GM18511 (cell line): ENCODE measurements around the gene KASH5.

Experiments used
- ATAC-seq: cut with Tn5 transposase; IDR thresholded peaks from one replicate; pipeline ENCODE4 v1.9.1; 2021; ENCODE audit warnings: mild to moderate bottlenecking, moderate library complexity; ENCODE audit not compliant: unreplicated experiment

The KASH5 gene

DNA sequence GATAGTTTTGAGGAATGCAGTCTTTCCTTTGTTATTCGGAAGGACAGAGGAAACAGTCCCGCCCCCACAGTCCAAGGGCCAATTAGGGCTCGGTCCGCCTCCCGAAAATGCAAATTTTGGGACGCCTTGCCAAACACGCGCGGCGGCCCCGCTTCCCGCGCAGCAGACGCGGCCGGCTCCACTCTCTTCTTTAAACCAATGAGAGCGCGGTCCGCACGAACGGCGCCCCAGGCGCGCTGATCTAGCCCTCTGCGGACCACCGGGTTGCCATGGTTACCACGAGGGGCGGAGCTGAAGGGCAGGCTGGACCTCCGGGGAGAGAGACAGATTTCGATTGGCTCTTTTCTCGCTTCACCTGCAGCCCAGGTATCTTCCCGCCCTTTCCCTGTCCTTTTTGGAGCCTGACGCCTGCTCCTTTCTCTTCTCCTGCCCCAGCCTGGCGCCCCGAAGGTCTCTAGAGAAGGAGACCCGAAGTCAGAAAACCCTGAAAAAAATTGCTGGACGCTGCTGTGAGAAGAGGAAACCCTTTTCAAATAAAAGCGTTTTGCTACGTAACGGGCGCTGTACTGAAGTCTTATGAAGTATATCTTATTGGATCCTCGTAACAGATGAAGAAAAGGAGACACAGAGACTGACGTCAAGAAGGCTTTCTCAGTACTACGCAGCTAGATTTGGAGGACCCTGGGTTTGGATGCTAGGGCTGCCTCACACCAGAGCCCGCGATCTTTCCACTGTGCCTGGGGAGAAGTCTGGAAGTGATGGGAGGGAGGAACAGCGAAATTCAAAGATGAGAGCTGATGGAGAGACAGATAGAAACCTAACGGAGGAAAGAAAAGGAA, 33.2 kb downstream of the KASH5 start:
- no peak for ATAC-seq

GRCh38 chr19:49421878-49422202, 33.8 kb downstream of the KASH5 start:
- no peak for ATAC-seq

- no peak for ATAC-seq
These were observed 34.5 kb downstream of the KASH5 start for GRCh38 chr19:49422407-49423070.

DNA sequence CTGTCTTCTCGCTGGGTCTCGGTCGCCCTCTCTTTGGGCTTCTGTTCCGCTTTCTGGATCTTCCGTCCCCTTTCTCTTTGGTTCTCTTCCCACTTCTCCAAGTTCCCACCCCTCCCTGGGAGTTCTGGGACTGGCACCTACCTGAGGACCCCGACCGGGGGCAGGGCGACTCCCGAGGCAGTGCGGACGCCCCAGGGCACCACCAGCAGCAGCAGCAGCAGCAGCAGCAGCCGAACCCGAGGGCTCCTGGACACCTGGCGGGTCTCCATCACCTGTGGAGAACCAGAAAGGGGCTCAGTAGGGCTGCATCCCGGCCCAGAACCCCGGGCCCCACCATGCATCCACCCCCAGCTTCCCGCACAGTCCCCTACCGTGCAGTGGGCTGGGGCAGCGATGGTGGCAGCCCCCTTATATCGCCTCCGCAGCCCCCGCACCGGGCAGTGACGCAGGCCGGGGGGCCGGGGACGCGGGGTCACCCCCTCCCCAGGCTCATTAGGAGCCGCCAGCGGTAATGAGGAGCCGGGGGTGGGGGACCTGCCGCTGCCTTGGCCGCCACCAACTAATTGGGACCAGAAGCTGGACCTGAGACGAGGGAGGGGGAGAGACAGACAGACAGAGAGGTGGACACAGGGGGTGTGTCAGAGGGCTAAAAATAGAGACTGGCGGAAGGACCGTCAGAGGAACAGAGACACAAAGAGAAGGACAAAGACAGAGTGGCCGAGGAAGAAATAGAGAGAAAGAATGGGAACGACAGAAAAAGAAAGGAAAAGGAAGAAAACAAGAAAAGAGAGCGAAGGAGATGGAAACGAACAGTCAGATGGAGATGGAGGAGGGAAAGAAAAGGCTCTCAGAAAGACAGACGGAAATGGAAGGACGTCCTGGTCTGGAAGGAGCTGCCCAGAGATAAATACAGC, 35.3 kb downstream of the KASH5 start, which contains the start of gene PTH2:
PTH2 (minus strand) TSS at position 371 of the 914 bp plus-strand sequence; CDS start at position 269, 102 bp downstream.
- no peak for ATAC-seq

DNA sequence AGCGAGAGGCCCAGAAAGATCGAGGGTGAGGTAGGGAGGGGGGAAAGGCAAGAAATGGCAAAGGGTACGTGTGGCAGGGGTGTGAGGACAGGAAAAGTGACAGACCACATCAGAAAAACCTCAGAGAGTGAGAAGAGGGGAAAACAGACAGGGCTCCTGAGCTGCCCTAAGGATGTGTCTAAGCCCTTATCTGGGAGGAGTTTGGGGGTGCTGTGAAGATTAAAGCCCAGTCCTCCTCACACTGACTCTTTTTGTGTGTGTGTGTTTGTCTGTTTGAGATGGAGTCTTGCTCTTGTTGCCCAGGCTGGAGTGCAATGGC, 35.9 kb downstream of the KASH5 start:
- ATAC-seq, result no peak

DNA sequence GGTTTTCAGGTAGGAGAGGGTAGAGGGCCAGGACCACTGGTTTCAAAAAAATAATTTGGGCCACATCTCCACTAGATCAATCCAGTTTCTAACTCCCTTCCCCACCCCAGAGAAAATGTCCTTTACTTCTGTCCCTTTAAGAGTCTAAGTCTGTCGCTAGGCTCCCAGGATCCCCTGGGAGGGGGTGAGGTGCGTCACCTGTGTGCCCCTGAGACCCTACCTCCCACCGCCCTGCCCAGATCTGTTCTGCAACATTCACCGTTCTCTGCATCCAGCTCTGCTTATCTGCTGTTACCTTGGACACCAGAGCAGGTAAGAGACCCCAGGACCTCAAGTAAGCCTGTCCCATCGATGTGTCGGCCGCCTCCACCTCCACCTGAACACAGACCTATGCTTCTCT, 37.1 kb downstream of the KASH5 start, which contains the start of gene GFY:
GFY (plus strand) TSS at position 211 of the 400 bp plus-strand sequence. CDS start 1,043 bp downstream, outside the sequence.
- no peak for ATAC-seq

GRCh38 chr19:49425922-49426592, 38.0 kb downstream of the KASH5 start:
- ATAC-seq, result no peak

DNA sequence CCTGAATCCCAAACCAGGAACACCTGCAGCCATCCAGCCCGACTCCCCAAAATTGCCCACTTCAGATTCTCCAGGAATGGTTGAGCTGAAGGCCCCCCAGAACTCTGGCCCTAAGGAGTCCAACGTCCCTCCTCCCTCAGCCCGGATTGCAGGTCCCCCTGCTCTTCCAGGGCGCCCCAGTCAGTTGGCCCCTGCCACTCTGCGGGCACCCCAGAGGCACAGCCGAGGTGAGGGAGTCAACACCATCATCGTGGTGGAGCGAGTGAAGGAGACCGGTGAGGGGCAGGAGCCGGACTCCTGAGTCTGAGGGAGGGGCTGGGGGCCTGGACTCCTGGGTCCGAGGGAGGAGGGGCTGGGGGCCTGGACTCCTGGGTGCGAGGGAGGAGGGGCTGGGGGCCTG, 39.3 kb downstream of the KASH5 start:
- ATAC-seq, result no peak

DNA sequence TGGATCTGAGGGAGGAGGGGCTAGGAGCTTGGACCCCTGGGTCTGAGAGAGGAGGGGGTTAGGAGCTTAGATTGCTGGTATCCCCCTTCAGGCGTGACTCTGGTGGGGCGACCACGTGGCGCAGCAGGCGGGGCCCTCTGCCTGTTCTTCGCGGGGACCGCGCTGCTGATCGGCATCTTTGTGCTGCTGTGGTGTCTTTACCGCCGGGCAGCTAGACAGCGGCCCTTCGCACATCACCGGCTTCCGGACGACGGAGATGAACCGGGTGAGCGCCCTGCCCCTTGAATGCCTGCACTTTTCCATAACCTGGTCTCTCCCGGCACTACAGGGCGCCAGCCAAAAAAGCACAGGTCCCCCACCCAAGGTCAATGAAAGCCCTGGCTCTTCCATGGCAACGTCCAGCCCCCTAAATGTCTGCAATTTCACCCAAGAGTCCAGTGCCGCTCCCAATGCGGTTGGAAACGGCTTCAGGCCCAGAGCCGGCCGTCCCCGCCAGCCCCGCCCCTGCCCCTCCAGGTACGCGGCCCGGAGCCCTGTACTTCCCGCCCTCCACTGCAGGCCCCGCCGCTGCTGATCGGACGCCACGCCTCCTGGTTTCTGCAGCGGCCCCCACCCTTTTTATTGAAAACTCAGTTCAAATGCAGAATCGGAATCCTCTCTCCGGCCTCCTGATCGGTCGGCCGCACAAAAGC, 40.0 kb downstream of the KASH5 start:
- no peak for ATAC-seq

GRCh38 chr19:49428547-49429451, 40.8 kb downstream of the KASH5 start:
- no peak for ATAC-seq

DNA sequence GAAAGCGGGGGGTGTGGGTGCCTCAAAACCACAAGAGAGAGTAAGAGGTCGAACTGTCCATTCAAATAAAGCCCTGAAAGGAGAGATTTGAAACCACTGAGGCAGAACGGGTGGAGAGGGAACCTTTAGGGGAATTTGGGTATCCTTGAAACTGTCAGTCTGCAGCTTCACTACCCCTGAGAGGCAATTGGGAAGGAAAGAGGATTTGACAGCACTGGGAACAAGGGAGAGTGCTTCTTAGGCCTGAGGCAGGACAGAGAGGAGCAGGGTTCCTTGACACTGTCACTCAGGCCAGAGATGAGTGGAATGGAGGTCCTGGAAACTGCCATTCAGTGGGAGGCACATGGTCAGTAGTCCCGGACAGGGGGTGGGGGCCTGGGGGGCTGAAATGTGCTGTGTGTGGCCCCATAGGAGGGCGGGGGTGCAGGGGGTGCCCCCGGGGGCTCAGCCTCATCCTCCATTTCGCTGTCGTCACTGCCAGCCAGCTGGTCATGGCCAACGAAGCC, 42.2 kb downstream of the KASH5 start:
- ATAC-seq, result no peak

DNA sequence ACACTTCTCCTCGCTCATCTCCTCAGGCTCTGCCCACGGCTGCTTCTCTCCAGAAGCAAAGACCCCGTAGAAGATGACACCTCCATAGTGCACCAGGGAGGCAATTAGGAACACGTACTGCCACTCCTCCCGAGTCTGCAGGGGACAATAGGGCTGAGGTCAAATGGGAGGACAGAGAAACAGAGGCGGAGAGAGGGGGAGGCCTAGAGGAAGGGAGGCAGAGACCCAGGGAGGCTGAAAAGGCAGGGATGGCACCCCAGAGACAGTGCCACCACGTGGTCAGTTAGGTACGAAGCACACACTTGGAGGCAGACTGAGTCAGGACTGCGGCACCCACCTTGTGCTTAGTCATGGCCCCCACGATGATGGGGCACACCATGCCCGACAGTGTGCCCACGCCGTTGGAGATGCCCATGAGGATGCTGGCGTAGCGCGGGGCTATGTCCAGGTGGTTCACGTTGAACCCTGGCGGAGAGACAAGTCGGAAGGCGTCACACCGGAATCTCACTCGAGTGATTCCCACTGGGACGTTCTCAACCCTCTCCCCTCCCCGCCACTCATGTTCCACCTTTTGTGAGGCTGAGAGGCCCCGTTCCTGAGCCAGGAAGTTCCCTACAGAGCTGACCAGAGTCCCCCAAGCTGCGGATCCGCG, 42.8 kb downstream of the KASH5 start:
- ATAC-seq, result no peak

DNA sequence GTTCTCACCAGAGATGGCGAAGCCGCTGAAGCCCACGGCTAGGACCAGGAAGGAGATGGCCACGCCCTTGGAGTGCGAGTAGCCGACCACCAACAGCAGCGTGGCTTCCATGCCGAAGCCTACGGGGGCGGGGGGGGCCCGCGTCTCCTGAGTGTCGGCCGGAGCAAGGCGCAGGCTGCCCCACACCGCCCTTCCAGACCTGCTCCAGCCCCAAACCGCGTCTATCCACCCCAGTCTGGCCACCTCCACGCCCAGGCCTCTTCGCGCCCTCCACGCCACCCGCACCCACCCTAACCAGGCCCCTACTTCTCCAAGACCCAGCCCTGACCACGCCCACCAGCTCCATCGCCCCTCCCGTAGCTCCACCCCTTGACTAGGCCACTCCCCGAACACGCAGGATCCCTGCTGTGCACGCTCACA, 43.3 kb downstream of the KASH5 start:
- no peak for ATAC-seq

GRCh38 chr19:49432141-49433073, 44.4 kb downstream of the KASH5 start:
- ATAC-seq, result no peak

- no peak for ATAC-seq
These were observed 45.3 kb downstream of the KASH5 start for GRCh38 chr19:49433240-49433901.

DNA sequence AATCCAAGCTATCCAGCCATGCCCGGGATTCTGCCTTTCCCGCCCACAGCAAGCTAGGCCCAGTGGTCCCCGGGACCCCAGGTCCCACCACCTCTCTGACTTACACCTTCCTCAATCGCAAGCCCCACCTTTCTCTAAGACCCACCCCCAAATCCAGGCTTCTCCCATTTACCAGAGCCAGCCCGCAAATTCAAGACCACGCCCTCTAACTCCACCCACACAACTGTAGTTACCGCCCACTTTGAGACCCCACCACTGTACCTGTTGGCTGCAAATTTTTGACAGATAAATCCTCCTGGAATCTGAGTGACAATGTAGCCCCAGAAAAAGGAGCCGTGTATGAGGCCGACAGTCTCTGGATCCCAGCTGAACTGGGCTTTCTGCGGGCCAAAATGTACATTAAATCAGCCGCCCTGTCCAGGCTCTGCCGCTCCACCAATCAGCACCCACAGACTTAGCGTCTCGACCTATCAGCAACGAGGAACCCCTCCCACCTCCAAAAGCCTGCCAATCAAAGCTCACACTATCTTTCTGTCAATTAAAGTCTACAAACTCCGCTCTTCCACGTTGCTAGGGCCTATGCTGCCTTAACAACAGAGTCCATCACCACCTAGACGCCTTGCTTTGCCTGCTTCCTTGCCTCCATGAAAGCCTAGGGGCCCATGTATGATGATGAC, 47.0 kb downstream of the KASH5 start:
- no peak for ATAC-seq
